Measurements from ENCODE around the gene PTP4A1. TPM values are rescaled to one million over a fixed set of nuclear protein-coding genes. Genes with fewer than 3 reads are reported as not detected.

PTP4A1 gene
- total RNA-seq, 1 experiment from 2014 or later = 123 TPM

DNA sequence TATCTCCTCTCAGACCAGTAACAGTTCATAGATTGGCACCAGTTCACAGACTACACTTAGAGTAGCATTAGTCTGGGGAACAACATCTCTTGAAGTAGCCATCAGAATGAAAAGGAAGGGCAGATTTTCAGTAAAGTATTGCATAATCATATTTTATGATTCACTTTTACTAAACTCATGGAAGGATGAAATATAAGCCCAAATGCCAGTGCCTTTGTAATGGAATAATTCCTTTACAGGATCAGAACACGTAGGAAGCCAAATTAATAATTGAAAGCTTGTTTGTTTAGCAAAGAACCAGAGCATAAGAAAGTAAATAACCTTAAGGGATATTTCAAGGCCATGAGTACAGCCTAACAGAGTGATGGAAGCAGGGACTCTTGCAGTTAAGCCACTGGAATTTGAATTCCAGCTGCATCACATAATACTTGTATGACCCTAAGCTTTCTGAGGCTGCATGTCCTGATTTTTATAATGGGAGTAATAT is 11.4 kb upstream of the PTP4A1 start:
- Histone ChIP-seq H3K4me2 (ENCODE audit: low read length) (no peak overlapping the region), H3K36me3 (ENCODE audit: control insufficient read depth in 1 of 2, insufficient read depth in 2 of 2, low read length in 2 of 2) (no peaks in the 10 kb centered on the region), H3K4me1 (ENCODE audit: control insufficient read depth in 1 of 2, insufficient read depth in 2 of 2, low read length in 2 of 2) (peaks cover 7 to 22% of the 10 kb centered on the region in 2 experiments), H4K20me1 (ENCODE audit: insufficient read depth) (no peaks in the 10 kb centered on the region), H3K27ac (ENCODE audit: low read depth, low read length) (no peak overlapping the region), H3K9me3 (ENCODE audit: control insufficient read depth in 1 of 2, insufficient read depth in 1 of 2, low read depth in 1 of 2, low read length in 2 of 2) (no peaks in the 10 kb centered on the region), H3K9me2 (ENCODE audit: insufficient read depth) (no peaks in the 10 kb centered on the region), H2AFZ (ENCODE audit: low read depth, low read length, poor library complexity, severe bottlenecking) (peak overlapping the region; percentile 46), H3K9ac (ENCODE audit: low read length) (no peak overlapping the region), H3K27me3 (ENCODE audit: insufficient read depth, low read length) (no peaks in the 10 kb centered on the region), H3K79me2 (ENCODE audit: insufficient read depth, low read length) (no peaks in the 10 kb centered on the region), H3K4me3 (replicated peaks in 1 of 2; ENCODE audit: low read depth in 1 of 2, low read length in 2 of 2) (no peak overlapping the region)
- ChIA-PET RAD21 (ENCODE audit: low non-redundant PET in 1 of 2, low total read pairs in 2 of 2, uncharacterized antibody in 2 of 2, unreplicated experiment in 2 of 2) (no interaction called here), CTCF (no interaction called here), POLR2A (no interaction called here)
- ATAC-seq (no peak), DNase-seq (ENCODE audit: low read depth, low spot score) (no peak)
- peak; percentile 56; the same call in 1 of the 2 replicates for TF ChIP-seq CEBPB (IDR thresholded peaks at IDR 0.05; ENCODE audit: low read depth)
- no peak for TF ChIP-seq ELF1 (IDR thresholded peaks at IDR 0.05; ENCODE audit: borderline replicate concordance, low read depth)
- TF ChIP-seq JUND (IDR thresholded peaks at IDR 0.05) = no peak
- intact Hi-C loops (cut with micrococcal nuclease) = no loop called here
- no TSS peak for BruUV-seq (replicated peaks)

DNA sequence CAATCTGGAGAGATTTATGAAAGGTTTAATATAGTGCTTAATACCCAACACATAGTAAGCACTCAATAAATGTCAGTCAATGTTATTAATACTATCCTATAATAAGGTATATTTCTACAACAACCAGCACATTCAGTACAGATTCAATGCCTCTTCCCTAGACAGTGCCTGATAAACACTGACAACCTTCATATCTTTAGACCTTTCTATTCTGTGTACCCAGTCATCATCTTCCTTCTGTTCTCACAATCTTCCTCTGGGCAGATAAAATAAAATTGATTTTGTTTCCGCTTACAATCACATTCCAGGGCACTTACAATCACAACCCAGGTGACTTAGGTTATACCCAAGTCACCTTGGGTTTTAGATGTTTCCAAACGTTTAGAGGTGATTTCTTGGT is 11.0 kb upstream of the PTP4A1 start:
- BruUV-seq (replicated peaks) = no TSS peak
- Histone ChIP-seq H2AFZ (ENCODE audit: low read depth, low read length, poor library complexity, severe bottlenecking) (no peak overlapping the region), H3K4me3 (replicated peaks in 1 of 2; ENCODE audit: low read depth in 1 of 2, low read length in 2 of 2) (no peak overlapping the region), H3K9me3 (ENCODE audit: control insufficient read depth in 1 of 2, insufficient read depth in 1 of 2, low read depth in 1 of 2, low read length in 2 of 2) (no peaks in the 10 kb centered on the region), H4K20me1 (ENCODE audit: insufficient read depth) (no peaks in the 10 kb centered on the region), H3K79me2 (ENCODE audit: insufficient read depth, low read length) (no peaks in the 10 kb centered on the region), H3K9me2 (ENCODE audit: insufficient read depth) (no peaks in the 10 kb centered on the region), H3K27me3 (ENCODE audit: insufficient read depth, low read length) (no peaks in the 10 kb centered on the region), H3K27ac (ENCODE audit: low read depth, low read length) (no peak overlapping the region), H3K9ac (ENCODE audit: low read length) (no peak overlapping the region), H3K36me3 (ENCODE audit: control insufficient read depth in 1 of 2, insufficient read depth in 2 of 2, low read length in 2 of 2) (no peaks in the 10 kb centered on the region), H3K4me2 (ENCODE audit: low read length) (no peak overlapping the region), H3K4me1 (ENCODE audit: control insufficient read depth in 1 of 2, insufficient read depth in 2 of 2, low read length in 2 of 2) (peaks cover 10 to 26% of the 10 kb centered on the region in 2 experiments)
- intact Hi-C loops (cut with micrococcal nuclease) = no loop called here
- ChIA-PET CTCF (no interaction called here), RAD21 (ENCODE audit: low non-redundant PET in 1 of 2, low total read pairs in 2 of 2, uncharacterized antibody in 2 of 2, unreplicated experiment in 2 of 2) (no interaction called here), POLR2A (no interaction called here)
- no peak for ATAC-seq
- no peak for TF ChIP-seq JUND (IDR thresholded peaks at IDR 0.05)
- TF ChIP-seq, protein P1, sequence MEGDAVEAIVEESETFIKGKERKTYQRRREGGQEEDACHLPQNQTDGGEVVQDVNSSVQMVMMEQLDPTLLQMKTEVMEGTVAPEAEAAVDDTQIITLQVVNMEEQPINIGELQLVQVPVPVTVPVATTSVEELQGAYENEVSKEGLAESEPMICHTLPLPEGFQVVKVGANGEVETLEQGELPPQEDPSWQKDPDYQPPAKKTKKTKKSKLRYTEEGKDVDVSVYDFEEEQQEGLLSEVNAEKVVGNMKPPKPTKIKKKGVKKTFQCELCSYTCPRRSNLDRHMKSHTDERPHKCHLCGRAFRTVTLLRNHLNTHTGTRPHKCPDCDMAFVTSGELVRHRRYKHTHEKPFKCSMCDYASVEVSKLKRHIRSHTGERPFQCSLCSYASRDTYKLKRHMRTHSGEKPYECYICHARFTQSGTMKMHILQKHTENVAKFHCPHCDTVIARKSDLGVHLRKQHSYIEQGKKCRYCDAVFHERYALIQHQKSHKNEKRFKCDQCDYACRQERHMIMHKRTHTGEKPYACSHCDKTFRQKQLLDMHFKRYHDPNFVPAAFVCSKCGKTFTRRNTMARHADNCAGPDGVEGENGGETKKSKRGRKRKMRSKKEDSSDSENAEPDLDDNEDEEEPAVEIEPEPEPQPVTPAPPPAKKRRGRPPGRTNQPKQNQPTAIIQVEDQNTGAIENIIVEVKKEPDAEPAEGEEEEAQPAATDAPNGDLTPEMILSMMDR (IDR thresholded peaks at IDR 0.05 in 2 of 3, conservative IDR thresholded peaks at IDR 0.05 in 1 of 3; ENCODE audit: borderline replicate concordance in 1 of 3, insufficient read depth in 1 of 3, low read depth in 2 of 3, low read length in 2 of 3) = no peak
- no peak for TF ChIP-seq ZFX (IDR thresholded peaks at IDR 0.05)
- no peak for DNase-seq (ENCODE audit: low read depth, low spot score)
